ENCODE results near the gene HOXC5.

- no peak for TF ChIP-seq CTCF (IDR thresholded peaks at IDR 0.05)
- no peak for TF ChIP-seq POLR2AphosphoS5 (IDR thresholded peaks at IDR 0.05; ENCODE audit: low read depth, low read length)
- TF ChIP-seq REST (IDR thresholded peaks at IDR 0.05; ENCODE audit: insufficient read depth in 1 of 2, low read depth in 2 of 2, low read length in 1 of 2) = no peak
- no peak for TF ChIP-seq SIN3A (IDR thresholded peaks at IDR 0.05; ENCODE audit: borderline replicate concordance, insufficient read depth, low read depth, low read length)
- no peak for TF ChIP-seq TCF7L2 (IDR thresholded peaks at IDR 0.05; ENCODE audit: low read depth, low read length)
These were observed 22.7 kb downstream of the HOXC5 start for GRCh38 chr12:54055552-54055951.

All from Panc1 (cell line).